OCI-LY7 (cell line): ENCODE data around the gene LDHAL6B.

Experiments
- CTCF ChIP-seq: fragments of 200-600 bp; sonication (generic); conservative IDR thresholded peaks from 2 replicates; pipeline ENCODE4 v1.5.1; 2014; ENCODE audit warnings: mild to moderate bottlenecking, antibody characterized with exemption, low read length, moderate library complexity, mixed read lengths
- EZH2phosphoT487 ChIP-seq: fragments of 200-600 bp; sonication (generic); IDR thresholded peaks from 2 replicates; pipeline ENCODE4 v1.6.1; 2018; ENCODE audit warnings: low read depth, borderline replicate concordance, mild to moderate bottlenecking, mixed run types, antibody characterized with exemption, low read length, moderate library complexity, mixed read lengths

GRCh38 chr15:59174151-59174834 is 32.4 kb upstream of the LDHAL6B start:
- no peak for TF ChIP-seq EZH2phosphoT487
- no peak for TF ChIP-seq CTCF
